GM19455 (cell line): ENCODE results near the gene TCEA2.

ENCODE experiments used
- ATAC-seq: cut with Tn5 transposase; IDR thresholded peaks from one replicate; pipeline ENCODE4 v1.9.1; 2021; ENCODE audit not compliant: unreplicated experiment

Gene TCEA2

DNA sequence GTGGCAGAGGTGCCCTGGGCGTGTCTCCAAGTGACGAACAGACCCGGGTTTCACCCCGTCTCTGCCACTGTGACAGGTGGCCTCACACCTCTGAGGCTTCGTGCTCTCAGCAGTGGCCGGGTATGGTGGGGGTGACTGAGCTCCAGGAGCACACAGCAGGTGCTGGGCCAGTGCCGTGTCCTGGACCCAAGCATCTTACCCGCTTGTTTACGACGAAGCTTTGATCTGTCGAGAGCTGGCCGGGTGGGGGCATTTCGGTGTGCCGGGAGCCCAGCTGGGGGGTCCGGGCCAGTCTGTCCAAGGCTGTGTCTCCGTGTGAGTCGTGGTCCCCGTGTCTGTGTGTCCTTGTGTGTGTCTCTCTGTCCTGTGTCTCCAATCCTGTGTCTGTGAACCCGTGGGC is 28.3 kb downstream of the TCEA2 start:
- ATAC-seq: no peak

GRCh38 chr20:64091770-64092169 is 28.8 kb downstream of the TCEA2 start:
- ATAC-seq: no peak

DNA sequence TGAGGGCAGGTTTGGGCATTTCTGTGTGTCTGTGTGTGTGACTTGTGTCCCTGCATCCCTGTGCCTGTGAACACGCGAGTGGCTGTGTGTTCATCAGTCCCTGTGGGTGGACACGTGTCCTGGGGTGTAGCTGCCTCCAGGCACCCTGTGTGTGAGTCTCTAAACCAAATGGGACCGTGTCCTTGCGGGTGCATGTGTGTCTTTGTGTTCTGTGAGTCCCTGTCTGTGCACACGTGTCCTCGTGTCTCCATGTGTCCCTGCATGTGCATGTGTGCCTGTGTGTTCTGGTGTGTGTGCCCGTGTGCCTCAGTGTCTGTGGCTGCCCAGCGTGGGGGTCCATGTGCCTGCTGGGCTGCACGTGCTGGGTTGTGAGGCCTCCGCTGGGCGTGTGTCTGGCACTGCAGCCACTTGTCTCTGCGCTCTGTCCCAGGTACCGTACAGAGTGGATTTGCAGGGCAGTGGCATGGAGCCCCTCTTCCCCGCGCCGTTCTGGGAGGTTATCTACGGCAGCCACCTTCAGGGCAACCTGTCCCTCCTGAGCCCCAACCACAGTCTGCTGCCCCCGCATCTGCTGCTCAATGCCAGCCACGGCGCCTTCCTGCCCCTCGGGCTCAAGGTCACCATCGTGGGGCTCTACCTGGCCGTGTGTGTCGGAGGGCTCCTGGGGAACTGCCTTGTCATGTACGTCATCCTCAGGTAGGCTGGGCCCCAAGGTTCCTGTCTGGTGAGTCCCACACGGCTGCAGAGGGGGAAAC is 29.4 kb downstream of the TCEA2 start:
- ATAC-seq: no peak

DNA sequence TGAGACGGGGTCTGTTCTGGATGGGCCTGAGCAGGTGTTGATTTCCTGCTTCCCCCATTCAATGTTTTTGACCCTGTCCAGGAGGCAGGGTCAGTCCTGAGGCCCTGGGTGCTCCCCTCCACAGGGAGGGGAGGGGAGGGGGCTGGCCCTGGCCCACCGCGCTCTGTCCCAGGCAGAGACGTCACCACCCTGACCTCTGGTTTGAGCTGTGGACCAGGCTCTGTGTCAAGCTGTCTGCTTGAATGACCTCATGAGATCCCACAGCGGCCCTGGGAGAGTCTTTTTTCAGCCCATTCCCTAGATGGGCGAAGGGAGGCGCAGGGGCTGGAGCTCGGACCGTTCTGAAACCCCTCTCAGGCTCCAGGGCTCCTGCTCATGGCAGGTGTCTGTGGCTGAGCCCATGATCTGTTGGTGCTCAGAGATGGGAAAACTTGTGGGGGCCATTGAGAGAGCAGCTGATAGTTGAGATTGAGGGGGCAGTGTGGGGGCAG is 30.1 kb downstream of the TCEA2 start:
- ATAC-seq: no peak

GRCh38 chr20:64095455-64095854 is 32.5 kb downstream of the TCEA2 start:
- no peak for ATAC-seq

DNA sequence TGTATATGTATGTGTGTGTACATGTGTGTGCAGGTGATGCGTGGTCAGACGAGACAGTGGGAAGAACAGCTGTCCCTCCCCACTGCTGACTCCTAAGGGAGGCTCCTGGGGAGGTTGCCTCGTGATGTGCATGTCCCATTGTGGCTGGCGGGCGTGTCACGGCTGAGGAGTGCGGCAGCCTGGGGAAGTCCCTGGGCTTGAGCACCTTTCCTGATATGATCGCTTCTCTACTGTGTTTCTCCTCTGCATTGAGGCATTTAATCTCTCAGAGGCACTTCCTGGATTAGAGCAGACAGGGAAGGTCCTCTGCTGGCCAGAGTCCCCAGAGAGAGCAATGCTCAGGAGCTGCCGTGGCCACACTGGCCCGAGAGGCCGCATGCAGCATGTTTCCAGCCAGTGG is 32.9 kb downstream of the TCEA2 start:
- ATAC-seq: no peak

GRCh38 chr20:64096535-64096934 is 33.5 kb downstream of the TCEA2 start:
- ATAC-seq: no peak

- ATAC-seq: no peak
These were observed 35.5 kb downstream of the TCEA2 start for GRCh38 chr20:64098471-64099013.

- no peak for ATAC-seq
These were observed 36.2 kb downstream of the TCEA2 start for GRCh38 chr20:64099086-64099786.

DNA sequence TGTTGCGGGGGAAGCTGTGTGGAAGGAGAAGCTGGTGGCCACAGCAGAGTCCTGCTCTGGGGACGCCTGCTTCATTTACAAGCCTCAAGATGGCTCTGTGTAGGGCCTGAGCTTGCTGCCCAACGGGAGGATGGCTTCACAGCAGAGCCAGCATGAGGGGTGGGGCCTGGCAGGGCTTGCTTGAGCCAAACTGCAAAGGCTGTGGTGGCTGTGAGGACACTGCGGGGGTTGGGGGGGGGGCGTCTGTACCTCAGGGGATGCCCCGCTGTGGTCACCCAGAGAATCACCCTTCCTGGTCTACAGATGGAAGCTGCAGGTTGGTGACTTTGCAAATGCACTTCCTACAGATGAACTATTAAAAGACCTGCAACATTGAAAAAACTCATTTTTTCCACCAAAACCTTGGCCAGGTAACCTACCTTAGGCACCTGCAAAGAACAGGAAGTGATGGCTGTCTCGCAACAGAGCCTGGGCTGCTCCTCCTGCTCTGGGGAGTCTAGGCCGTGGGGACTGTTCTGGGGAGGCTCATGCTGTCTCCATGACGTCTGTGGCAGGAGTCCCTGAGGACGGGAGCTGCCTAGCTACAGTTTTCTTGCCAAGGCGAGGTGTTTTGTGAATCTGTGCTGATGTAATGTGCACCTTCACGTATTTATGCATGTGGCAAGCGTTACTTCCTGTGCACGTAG is 37.0 kb downstream of the TCEA2 start:
- no peak for ATAC-seq

DNA sequence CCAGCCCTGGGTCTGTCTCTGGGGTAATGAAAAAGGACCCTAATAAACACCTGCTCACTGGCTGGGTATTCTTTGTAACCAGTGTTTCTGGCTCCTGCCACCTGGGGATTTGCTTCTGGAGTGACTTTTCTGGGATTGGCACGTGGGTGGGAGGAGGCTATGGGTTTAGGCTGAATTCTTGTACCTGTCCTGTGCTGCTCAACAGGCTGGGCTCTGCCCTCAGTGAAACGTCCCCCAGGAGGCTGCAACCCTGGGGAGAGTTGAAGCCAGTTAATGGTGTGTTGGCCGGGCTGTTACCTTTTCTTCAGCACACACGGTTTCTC is 37.5 kb downstream of the TCEA2 start:
- no peak for ATAC-seq

- ATAC-seq: no peak
These were observed 38.1 kb downstream of the TCEA2 start for GRCh38 chr20:64100946-64101688.

GRCh38 chr20:64101731-64102621 is 39.0 kb downstream of the TCEA2 start:
- no peak for ATAC-seq

DNA sequence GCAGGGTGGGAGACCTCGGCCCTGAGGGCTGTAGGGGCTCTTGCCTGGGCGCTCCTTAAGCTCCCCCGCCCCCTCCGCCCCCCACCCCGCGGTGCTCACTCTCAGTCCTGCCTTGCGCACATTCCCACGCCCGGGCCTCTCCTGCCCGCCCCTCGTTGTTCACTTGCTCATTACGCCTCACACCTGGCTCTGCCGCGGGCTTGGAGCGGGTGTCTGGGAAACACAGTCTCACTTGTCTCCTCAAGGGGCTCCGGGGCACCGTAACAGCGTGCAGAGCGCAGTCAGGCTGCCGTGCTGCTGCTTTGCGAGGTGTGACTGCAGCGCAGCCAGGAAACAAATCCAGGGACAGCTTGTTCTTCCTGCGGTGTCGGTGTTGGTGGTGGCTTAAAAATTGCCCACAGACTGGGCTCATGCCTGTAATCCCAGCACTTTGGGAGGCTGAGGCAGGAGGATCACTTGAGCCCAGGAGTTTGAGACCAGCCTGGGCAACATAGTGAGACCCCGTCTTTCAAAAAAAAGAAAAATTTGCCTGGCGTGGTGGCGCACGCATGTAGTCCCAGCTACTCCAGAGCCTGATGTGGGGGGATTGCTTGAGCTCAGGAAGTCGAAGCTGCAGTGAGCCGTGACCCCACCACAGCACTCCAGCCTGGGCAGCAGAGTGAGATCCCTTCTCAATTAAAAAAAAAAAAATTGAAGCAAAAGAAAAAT is 39.8 kb downstream of the TCEA2 start:
- no peak for ATAC-seq

DNA sequence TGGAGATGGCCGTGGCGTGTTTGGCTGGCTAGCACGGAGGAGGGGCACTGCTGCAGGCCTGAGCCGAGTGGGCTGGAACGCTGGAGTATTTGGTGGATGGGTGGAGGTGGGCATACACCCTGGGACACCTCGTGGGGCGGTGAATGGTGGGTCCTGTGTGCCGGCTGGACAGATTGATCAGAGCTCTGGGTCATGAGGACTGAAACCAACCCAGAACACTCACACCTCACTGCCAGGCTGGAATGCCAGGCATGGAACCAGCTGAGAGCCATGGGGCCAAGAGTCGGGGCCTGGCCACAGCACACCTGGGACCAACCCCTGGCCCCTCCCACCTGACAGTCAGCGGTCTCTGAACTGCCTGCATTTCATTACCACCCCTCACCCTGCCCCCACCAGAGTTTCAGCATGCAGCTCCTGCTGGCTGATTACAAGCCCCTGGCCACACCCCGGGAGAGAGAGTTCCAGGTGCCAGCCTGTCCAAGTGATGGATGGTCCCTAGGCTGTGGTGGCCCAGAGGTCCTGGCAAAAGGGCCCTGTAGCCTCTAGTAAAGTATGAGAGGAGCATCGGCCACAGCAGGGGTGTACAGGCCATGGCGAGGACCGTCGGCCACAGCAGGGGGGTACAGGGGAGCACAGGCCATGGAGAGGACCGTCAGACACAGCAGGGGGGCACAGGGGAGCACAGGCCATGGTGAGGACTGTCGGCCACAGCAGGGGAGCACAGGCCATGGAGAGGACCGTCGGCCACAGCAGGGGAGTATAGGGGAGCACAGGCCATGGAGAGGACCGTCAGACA is 41.1 kb downstream of the TCEA2 start:
- no peak for ATAC-seq

- no peak for ATAC-seq
These were observed 41.9 kb downstream of the TCEA2 start for GRCh38 chr20:64104667-64105451.

- ATAC-seq: no peak
These were observed 42.9 kb downstream of the TCEA2 start for GRCh38 chr20:64105846-64106434.
